ENCODE measurements around the gene MFNG.

DNA sequence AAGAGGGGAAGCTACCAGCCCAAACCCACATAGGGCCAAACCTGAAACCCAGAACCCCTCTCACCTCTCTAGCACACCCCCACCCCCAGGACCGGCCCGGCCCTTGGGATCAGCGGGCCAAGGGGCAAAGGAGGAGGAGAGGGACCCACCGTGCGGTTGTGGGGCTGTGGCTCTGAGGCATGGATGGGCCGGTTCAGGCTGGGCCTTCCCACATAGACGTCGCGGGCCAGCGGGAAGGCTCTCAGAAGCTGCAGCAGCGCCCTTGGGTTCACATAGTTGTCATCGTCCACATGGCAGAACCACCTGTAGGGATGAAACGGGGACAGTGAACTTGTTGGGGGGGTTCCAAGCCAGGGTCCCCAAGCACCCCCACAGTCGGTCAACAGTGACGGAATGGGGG lies 7.0 kb downstream of the MFNG start:
- TF ChIP-seq, protein P1, sequence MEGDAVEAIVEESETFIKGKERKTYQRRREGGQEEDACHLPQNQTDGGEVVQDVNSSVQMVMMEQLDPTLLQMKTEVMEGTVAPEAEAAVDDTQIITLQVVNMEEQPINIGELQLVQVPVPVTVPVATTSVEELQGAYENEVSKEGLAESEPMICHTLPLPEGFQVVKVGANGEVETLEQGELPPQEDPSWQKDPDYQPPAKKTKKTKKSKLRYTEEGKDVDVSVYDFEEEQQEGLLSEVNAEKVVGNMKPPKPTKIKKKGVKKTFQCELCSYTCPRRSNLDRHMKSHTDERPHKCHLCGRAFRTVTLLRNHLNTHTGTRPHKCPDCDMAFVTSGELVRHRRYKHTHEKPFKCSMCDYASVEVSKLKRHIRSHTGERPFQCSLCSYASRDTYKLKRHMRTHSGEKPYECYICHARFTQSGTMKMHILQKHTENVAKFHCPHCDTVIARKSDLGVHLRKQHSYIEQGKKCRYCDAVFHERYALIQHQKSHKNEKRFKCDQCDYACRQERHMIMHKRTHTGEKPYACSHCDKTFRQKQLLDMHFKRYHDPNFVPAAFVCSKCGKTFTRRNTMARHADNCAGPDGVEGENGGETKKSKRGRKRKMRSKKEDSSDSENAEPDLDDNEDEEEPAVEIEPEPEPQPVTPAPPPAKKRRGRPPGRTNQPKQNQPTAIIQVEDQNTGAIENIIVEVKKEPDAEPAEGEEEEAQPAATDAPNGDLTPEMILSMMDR (IDR thresholded peaks at IDR 0.05), result no peak
- no peak for TF ChIP-seq POLR2A (IDR thresholded peaks at IDR 0.05)

Data from thyroid gland (tissue), 4 donors.